GM21576 (cell line): ENCODE measurements around the gene ZNF668.

Source experiments
- ATAC-seq: cut with Tn5 transposase; IDR thresholded peaks from one replicate; pipeline ENCODE4 v1.9.1; 2021; ENCODE audit warnings: mild to moderate bottlenecking, moderate library complexity; ENCODE audit not compliant: unreplicated experiment

ZNF668 gene

DNA sequence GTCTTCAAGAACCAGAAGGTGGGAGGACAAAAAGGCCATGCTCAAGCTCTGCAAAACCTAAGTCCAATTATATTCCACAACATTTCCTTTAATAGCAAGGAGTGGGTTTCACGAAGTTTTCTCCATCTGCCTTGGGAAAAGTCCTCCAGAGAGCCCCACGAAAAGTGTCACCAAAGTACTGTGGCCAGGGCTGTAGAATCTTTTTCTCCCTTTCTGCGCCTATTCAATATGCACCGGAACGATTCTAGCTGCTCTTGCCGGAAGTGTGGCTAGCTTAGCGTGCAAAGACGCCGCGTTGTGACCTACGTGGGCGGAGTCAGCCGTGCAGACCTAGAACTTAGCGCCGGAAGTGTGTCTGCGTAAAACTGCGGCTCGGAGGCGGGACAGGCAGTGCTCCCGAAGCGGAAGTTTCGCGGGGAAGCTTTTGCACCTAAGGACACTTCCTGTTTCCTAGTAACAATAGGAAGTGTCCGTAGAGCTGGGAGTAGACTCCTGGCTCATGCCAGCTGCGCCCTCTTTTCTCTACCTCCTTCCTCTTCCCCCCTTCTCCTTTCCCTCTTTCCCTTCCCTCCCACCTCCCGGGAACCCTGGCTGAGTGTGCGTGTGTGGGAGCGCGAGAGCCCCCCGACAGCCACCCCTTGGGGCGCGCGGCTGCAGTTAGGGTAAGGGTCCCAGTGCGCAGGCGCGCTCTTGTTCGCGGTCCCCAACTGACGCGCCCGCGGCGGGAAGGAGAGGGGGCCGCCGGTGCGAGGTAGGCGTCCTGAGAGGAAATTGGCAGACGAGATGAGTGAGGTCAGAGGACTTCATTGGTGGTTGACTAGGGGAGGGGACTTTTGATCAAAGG lies at the start of gene ZNF668, which contains the start of gene ZNF646:
ZNF668 (minus strand) TSS at position 271 of the 844 bp plus-strand sequence. CDS start 9,781 bp downstream, outside the sequence.
ZNF646 (plus strand) TSS at position 453 of the 844 bp plus-strand sequence. CDS start 1,903 bp downstream, outside the sequence.
- ATAC-seq, result peak; percentile 53

- ATAC-seq, result no peak
These were observed 46.1 kb upstream of the ZNF668 start for GRCh38 chr16:31120129-31120528.

- no peak for ATAC-seq
These were observed 44.4 kb upstream of the ZNF668 start for GRCh38 chr16:31118223-31119155.

- ATAC-seq, result peak; percentile 88
These were observed 43.6 kb upstream of the ZNF668 start, which contains the start of gene KAT8 for GRCh38 chr16:31117384-31118222. TSS of gene KAT8 (plus strand) at chr16:31117664. CDS start at chr16:31117682, 18 bp downstream.

- no peak for ATAC-seq
These were observed 40.4 kb upstream of the ZNF668 start for GRCh38 chr16:31114468-31114867.

GRCh38 chr16:31113121-31114120 lies 39.4 kb upstream of the ZNF668 start:
- no peak for ATAC-seq

GRCh38 chr16:31112711-31113110 lies 38.7 kb upstream of the ZNF668 start:
- ATAC-seq, result no peak

DNA sequence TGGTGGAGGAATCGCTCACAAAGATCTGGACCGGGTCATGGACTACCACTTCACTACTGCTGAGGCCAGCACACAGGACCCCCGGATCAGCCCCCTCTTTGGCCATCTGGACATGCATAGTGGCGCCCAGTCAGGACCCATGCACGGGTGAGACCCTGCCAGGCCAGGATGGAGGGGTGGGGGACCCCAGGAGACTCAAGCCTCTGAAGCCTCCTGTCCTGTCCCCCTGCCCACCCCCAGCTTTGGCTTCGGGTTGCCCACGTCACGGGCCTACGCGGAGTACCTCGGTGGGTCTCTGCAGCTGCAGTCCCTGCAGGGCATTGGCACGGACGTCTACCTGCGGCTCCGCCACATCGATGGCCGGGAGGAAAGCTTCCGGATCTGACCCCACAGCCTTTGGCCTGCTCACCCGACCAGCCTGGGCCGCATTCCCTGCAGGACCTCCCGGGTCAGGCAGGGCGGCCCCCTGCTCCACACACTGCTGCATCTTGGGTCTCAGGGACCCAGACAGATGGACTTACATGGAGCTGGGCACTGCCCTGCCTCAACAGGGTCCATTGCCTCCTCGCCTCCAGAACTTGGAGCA lies 37.9 kb upstream of the ZNF668 start:
- ATAC-seq, result no peak

DNA sequence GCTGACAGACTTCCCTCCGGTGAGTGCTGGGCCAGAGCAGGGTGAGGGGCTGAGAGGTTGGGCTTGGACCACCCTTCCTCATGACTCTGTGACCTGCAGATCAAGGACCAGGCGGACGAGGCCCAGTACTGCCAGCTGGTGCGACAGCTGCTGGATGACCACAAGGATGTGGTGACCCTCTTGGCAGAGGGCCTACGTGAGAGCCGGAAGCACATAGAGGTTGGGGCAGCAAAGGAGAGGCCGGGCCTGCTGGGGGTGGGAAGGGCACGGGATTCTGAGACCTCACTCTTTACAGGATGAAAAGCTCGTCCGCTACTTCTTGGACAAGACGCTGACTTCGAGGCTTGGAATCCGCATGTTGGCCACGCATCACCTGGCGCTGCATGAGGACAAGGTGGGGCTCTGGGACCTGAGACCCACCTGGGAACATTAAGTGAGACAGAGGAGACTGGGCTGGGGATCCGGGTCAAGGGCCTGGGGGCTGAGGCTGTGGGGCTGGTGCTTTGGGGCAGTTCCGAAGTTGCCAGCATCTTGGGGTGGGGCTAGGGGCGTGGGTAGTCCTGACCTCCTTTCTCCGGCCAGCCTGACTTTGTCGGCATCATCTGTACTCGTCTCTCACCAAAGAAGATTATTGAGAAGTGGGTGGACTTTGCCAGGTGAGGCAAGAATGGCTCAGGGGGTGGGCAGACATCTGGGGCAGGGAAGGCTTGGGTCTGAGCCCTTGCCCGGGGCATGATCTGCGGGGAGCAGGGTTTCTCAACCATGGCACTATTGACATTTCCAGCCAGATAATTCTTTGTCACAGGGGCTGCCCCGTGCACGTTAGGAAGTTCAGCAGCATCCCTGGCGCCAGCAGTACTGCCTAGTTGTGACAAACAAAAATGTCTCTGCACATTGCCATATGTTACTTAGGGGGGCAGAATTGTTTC lies 36.3 kb upstream of the ZNF668 start:
- no peak for ATAC-seq

GRCh38 chr16:31109622-31110021 lies 35.6 kb upstream of the ZNF668 start:
- ATAC-seq, result no peak

- peak; percentile 3 for ATAC-seq
These were observed 34.9 kb upstream of the ZNF668 start for GRCh38 chr16:31108794-31109558.

- ATAC-seq, result peak; percentile 82
These were observed 34.2 kb upstream of the ZNF668 start, which contains the start of gene BCKDK for GRCh38 chr16:31108035-31108793. TSS of gene BCKDK (plus strand) at chr16:31108386. CDS start at chr16:31109224, 838 bp downstream.

GRCh38 chr16:31107465-31107867 lies 33.4 kb upstream of the ZNF668 start:
- ATAC-seq, result peak; percentile 47

- ATAC-seq, result no peak
These were observed 32.7 kb upstream of the ZNF668 start for GRCh38 chr16:31106509-31107464.

GRCh38 chr16:31105677-31106213 lies 31.7 kb upstream of the ZNF668 start:
- ATAC-seq, result no peak
